HG03280 (cell line): ENCODE measurements around the gene NRG3.
"Not testable (repeated sequence)": the region's sequence is repeated elsewhere in the genome, so short reads cannot be mapped to it uniquely, and the experiment has no call there.

Source experiments
- ATAC-seq: cut with Tn5 transposase; IDR thresholded peaks from one replicate; pipeline ENCODE4 v1.9.1; 2021; ENCODE audit warnings: mild to moderate bottlenecking, moderate library complexity; ENCODE audit not compliant: unreplicated experiment

Gene NRG3

DNA sequence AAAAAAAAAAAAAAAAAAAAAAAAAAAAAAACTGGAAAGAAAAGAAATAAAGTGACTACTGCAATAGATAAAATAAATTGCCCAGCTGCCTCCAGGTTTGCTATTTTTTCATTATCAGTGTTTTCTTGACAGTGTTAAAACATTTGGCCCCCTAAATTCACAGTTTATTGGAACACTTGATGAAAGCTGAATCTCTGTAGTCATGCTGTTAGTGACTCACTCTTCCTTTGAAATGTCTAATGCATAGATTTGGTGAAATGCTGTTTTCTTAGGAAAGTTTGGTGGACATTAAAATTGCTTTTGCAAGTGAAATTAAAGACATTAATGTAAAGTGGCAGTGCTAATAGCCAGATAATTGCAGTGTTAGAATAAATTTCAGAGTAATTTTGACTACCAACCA lies 785.2 kb downstream of the NRG3 start:
- no peak for ATAC-seq

DNA sequence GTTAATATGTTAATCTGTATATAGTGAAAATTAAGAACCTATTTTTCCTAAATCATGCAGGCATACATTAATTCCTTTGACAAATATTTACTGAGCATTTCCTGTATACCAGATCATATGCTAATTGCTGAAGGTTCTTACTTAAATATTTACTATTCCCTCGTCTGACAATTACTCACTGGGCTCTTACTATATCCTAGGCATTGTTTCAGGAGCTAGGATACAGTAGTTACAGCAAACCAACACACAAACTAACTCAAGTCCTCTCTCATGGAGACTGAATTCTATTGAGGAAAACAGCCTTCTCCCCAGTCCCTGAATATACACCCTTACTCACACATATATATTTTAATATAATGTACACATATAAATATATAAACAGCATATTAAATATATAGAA lies 786.0 kb downstream of the NRG3 start:
- ATAC-seq = no peak

GRCh38 chr10:82661701-82662100 lies 786.7 kb downstream of the NRG3 start:
- ATAC-seq = no peak

GRCh38 chr10:82668221-82668895 lies 793.4 kb downstream of the NRG3 start:
- ATAC-seq = no peak

DNA sequence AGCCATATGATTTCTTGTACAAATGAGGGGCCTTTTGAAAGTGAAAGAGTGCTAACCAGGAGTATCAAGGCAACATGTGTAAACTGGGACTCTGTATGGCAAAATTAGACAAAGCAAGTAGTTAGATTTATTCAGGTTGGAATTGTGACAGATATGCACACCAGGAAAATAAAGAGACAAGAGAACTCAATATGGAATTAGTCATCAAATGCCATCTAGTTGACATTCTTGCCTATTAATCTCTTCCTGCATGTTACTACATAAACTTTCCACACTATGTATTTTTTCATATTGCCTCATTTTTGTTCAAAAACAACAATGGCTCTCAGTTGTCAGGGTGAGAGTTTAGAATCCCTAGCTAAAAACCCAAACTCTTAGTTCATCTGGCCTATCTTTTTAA lies 799.0 kb downstream of the NRG3 start:
- no peak for ATAC-seq

DNA sequence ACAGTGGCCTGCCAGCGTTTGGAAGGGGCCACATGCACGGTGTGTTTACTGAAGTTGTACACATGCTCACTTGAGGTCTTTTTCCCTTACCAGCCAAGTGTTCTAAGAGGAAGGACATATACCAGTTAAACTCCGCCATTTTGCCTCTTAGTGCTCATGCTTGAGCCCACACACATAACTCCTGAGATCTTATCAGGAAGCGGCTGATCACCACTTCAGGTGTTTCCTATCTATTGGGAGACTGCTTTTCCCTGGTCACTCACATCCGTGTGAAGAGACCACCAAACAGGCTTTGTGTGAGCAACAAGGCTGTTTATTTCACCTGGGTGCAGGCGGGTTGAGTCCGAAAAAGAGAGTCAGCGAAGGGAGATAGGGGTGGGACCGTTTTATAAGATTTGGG lies 802.9 kb downstream of the NRG3 start:
- ATAC-seq = not testable (repeated sequence)

DNA sequence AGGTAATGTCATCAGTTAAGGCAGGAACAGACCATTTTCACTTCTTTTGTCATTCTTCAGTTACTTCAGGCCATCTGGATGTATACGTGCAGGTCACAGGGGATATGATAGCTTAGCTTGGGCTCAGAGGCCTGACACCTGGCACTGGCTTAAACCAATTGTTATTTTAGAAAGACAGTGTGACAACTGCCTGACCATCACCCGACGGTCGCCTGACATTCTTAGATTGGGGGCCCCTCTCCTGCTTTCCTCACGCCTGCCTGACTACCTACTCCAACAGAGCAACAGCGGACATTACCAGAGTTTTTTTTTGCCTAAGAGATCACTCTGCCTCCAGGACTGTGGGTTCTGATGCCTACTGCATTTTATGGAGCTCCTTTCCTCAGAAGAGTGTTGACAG lies 803.5 kb downstream of the NRG3 start:
- ATAC-seq = not testable (repeated sequence)

- no peak for ATAC-seq
Observed at GRCh38 chr10:82680608-82681007, 805.6 kb downstream of the NRG3 start.

DNA sequence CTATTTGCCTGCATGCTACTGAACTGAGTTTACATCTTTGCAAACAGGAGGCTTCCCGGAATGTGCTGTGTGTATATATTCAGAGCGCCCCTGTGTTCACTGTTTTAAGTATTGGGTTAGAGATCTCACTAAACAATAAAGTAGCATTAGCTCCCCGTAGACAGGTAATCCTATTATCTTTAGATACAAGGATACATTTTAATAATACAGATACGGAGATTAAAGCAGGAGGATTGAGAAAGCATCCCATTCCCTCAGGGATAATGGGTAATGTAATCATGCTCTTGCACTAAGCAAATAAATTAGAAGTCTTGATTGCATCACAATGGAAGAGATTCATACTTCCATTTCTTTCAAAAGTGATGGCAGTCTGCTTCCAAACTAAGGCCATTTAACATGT lies 809.0 kb downstream of the NRG3 start:
- no peak for ATAC-seq

GRCh38 chr10:82685087-82685486 lies 810.1 kb downstream of the NRG3 start:
- ATAC-seq = no peak

GRCh38 chr10:82691211-82691610 lies 816.2 kb downstream of the NRG3 start:
- ATAC-seq = no peak

DNA sequence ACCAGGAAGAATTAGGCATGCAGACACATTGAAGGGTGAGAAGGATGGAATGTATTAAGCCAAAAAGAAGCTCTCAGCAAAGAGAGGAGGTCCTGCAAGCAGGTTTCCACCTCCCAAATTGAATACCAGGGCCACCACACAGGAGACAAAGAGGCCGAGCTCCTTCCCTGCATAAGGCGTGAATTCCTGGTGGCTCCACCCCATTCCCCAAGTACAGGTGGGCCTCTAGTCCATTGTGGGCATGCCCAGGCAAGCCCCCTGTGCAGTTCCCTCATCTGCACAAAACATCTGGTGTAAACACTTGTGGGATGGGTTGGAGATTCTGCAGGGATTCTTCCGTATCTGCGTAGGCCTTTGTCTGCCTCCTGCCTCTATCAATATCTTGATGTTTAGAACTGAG lies 817.5 kb downstream of the NRG3 start:
- no peak for ATAC-seq

- no peak for ATAC-seq
Observed at GRCh38 chr10:82721831-82722230, 846.8 kb downstream of the NRG3 start.

- no peak for ATAC-seq
Observed at GRCh38 chr10:82722273-82722672, 847.3 kb downstream of the NRG3 start.

- no peak for ATAC-seq
Observed at GRCh38 chr10:82736305-82736704, 861.3 kb downstream of the NRG3 start.

GRCh38 chr10:82737549-82737948 lies 862.6 kb downstream of the NRG3 start:
- ATAC-seq = no peak

DNA sequence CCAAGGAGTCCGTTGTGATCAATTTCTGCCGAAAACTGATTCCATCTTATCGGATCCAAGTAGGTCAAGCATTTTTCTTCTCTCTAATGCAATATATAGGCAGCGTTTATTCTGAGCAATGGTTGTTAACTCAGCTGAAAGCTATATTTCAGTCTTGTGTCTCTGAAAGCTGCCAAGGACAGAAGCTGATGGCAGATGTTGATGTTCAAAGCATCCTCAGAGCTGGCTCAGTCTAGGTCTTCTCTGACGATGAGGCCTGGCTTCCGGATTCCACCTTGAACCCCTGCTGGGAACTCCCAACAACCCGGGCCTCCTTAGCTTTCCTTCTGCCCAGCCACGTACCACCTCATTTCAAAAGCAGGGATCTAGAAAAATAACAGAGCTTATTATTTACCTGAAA lies 863.6 kb downstream of the NRG3 start:
- ATAC-seq = no peak

- no peak for ATAC-seq
Observed at GRCh38 chr10:82742478-82742877, 867.5 kb downstream of the NRG3 start.

GRCh38 chr10:82742898-82743297 lies 867.9 kb downstream of the NRG3 start:
- ATAC-seq = no peak

GRCh38 chr10:82750538-82750937 lies 875.5 kb downstream of the NRG3 start:
- ATAC-seq = no peak

- ATAC-seq = no peak
Observed at GRCh38 chr10:82757397-82757796, 882.4 kb downstream of the NRG3 start.

GRCh38 chr10:82757901-82758300 lies 882.9 kb downstream of the NRG3 start:
- ATAC-seq = no peak

DNA sequence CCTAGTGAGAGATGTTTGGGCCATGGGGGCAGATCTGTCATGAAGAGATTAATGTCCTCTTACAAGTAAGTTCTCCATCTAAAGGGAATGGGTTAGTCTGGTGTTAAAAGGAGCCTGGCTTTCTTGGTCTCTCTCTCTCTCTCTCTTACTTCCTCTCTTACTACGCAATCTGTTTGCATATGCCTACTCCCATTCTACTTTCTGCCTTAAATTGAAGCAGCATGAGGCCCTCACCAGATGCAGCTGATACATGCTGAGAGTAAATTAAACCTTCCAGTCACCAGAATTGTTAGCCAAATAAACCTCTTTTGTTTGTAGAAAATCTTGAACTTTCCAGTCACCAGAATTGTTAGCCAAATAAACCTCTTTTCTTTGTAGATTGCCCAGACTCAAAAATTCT lies 884.1 kb downstream of the NRG3 start:
- no peak for ATAC-seq
